ENCODE data around the gene MARK1.

MARK1 gene

GRCh38 chr1:220575718-220576497 lies 48.0 kb downstream of the MARK1 start:
- Histone ChIP-seq H3K27ac (replicated peaks; ENCODE audit: low read length) (no peak overlapping the region), H3K4ac (ENCODE audit: low read length) (no peak overlapping the region), H4K8ac (ENCODE audit: low read depth, low read length) (no peak overlapping the region), H3K79me1 (ENCODE audit: low read depth, low read length) (no peaks in the 10 kb centered on the region), H3K9ac (ENCODE audit: low read depth, low read length, poor library complexity) (no peak overlapping the region), H2BK12ac (ENCODE audit: low read length) (no peak overlapping the region), H3K4me3 (ENCODE audit: low read length in 2 of 2) (no peak overlapping the region), H3K4me2 (ENCODE audit: insufficient read depth, low read length, poor library complexity, severe bottlenecking) (no peak overlapping the region), H3K9me3 (replicated peaks in 1 of 2; ENCODE audit: control insufficient read depth in 2 of 2, insufficient read depth in 1 of 2, low read depth in 1 of 2, low read length in 2 of 2) (peaks cover 0 to 11% of the 10 kb centered on the region in 2 donors), H2BK15ac (ENCODE audit: low read length) (no peak overlapping the region), H3K27me3 (ENCODE audit: control insufficient read depth in 3 of 3, insufficient read depth in 3 of 3, low read depth in 1 of 3, low read length in 3 of 3) (no peaks in the 10 kb centered on the region), H2AFZ (ENCODE audit: low read length) (no peak overlapping the region), H3K23ac (ENCODE audit: low read depth, low read length, poor library complexity) (no peak overlapping the region), H3K14ac (ENCODE audit: low read length) (no peak overlapping the region), H4K91ac (ENCODE audit: low read depth, low read length, poor library complexity) (no peak overlapping the region), H3K18ac (ENCODE audit: low read length) (no peak overlapping the region), H2AK5ac (ENCODE audit: low read depth, low read length) (no peak overlapping the region), H3K36me3 (replicated peaks in 1 of 2; ENCODE audit: control insufficient read depth in 2 of 2, insufficient read depth in 2 of 2, low read length in 2 of 2) (peaks cover 2 to 12% of the 10 kb centered on the region in 2 donors), H2BK5ac (ENCODE audit: low read length) (no peak overlapping the region), H3K4me1 (ENCODE audit: control insufficient read depth in 2 of 2, insufficient read depth in 1 of 2, low read depth in 1 of 2, low read length in 2 of 2) (no peaks in the 10 kb centered on the region), H2BK120ac (ENCODE audit: low read depth, low read length) (no peak overlapping the region)
- WGBS, 2 donors (ENCODE audit: extremely low coverage in 2 of 2, insufficient read length in 2 of 2, insufficient replicate concordance in 1 of 2) = no CpG with 5 or more reads among the region's 6 CpGs
- DNase-seq (ENCODE audit: low spot score) = no peak

DNA sequence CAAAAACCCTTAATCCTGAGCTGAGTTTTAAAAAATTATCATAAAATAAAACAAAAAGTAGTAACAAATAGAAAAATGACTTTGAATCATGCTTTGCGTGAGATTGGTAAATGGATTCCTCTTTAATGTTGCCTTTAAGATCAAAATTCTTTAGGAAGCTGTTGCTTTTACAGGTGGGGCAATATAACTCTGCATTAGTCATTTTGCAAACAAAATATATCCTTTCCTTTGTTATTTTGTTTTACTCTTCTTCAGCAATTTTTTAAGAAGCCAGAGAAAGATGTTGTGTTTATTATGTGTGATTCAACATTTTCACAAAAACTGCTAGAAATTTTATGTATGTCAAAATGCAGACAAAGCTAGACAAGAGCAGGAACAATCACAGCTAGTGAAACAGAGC lies 50.0 kb downstream of the MARK1 start:
- Histone ChIP-seq H2AK5ac (ENCODE audit: low read depth, low read length) (no peak overlapping the region), H3K79me1 (ENCODE audit: low read depth, low read length) (no peaks in the 10 kb centered on the region), H2BK15ac (ENCODE audit: low read length) (no peak overlapping the region), H2AFZ (ENCODE audit: low read length) (no peak overlapping the region), H3K14ac (ENCODE audit: low read length) (no peak overlapping the region), H3K4me3 (ENCODE audit: low read length in 2 of 2) (no peak overlapping the region), H4K8ac (ENCODE audit: low read depth, low read length) (no peak overlapping the region), H3K9me3 (replicated peaks in 1 of 2; ENCODE audit: control insufficient read depth in 2 of 2, insufficient read depth in 1 of 2, low read depth in 1 of 2, low read length in 2 of 2) (peaks cover 0 to 11% of the 10 kb centered on the region in 2 donors), H3K36me3 (replicated peaks in 1 of 2; ENCODE audit: control insufficient read depth in 2 of 2, insufficient read depth in 2 of 2, low read length in 2 of 2) (peaks cover 3 to 17% of the 10 kb centered on the region in 2 donors), H2BK12ac (ENCODE audit: low read length) (no peak overlapping the region), H3K4ac (ENCODE audit: low read length) (no peak overlapping the region), H3K18ac (ENCODE audit: low read length) (no peak overlapping the region), H3K4me2 (ENCODE audit: insufficient read depth, low read length, poor library complexity, severe bottlenecking) (no peak overlapping the region), H2BK5ac (ENCODE audit: low read length) (no peak overlapping the region), H2BK120ac (ENCODE audit: low read depth, low read length) (no peak overlapping the region), H3K27ac (replicated peaks; ENCODE audit: low read length) (no peak overlapping the region), H3K27me3 (ENCODE audit: control insufficient read depth in 3 of 3, insufficient read depth in 3 of 3, low read depth in 1 of 3, low read length in 3 of 3) (no peaks in the 10 kb centered on the region), H3K9ac (ENCODE audit: low read depth, low read length, poor library complexity) (no peak overlapping the region), H4K91ac (ENCODE audit: low read depth, low read length, poor library complexity) (no peak overlapping the region), H3K23ac (ENCODE audit: low read depth, low read length, poor library complexity) (no peak overlapping the region), H3K4me1 (ENCODE audit: control insufficient read depth in 2 of 2, insufficient read depth in 1 of 2, low read depth in 1 of 2, low read length in 2 of 2) (no peaks in the 10 kb centered on the region)
- no CpG with 5 or more reads among the region's 1 CpG for WGBS, 2 donors (ENCODE audit: extremely low coverage in 2 of 2, insufficient read length in 2 of 2, insufficient replicate concordance in 1 of 2)
- DNase-seq (ENCODE audit: low spot score) = no peak

DNA sequence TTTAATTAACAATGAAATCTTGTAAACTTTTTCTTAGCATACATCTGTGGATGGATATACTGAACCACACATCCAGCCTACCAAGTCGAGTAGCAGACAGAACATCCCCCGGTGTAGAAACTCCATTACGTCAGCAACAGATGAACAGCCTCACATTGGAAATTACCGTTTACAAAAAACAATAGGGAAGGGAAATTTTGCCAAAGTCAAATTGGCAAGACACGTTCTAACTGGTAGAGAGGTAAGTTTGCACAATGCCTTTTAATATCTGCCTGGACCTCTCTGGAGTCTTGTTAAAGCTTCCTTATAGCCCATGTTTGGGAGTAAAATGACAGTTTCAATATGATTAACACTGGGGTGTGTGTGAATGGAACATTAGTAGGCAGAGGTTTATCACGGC lies 51.4 kb downstream of the MARK1 start:
- Histone ChIP-seq H3K4ac (ENCODE audit: low read length) (no peak overlapping the region), H3K27me3 (ENCODE audit: control insufficient read depth in 3 of 3, insufficient read depth in 3 of 3, low read depth in 1 of 3, low read length in 3 of 3) (no peaks in the 10 kb centered on the region), H2BK15ac (ENCODE audit: low read length) (no peak overlapping the region), H3K36me3 (replicated peaks in 1 of 2; ENCODE audit: control insufficient read depth in 2 of 2, insufficient read depth in 2 of 2, low read length in 2 of 2) (peaks cover 3 to 17% of the 10 kb centered on the region in 2 donors), H2BK12ac (ENCODE audit: low read length) (no peak overlapping the region), H2BK120ac (ENCODE audit: low read depth, low read length) (no peak overlapping the region), H3K79me1 (ENCODE audit: low read depth, low read length) (no peaks in the 10 kb centered on the region), H3K9me3 (replicated peaks in 1 of 2; ENCODE audit: control insufficient read depth in 2 of 2, insufficient read depth in 1 of 2, low read depth in 1 of 2, low read length in 2 of 2) (peaks cover 0 to 8% of the 10 kb centered on the region in 2 donors), H3K27ac (replicated peaks; ENCODE audit: low read length) (no peak overlapping the region), H2AK5ac (ENCODE audit: low read depth, low read length) (no peak overlapping the region), H3K18ac (ENCODE audit: low read length) (no peak overlapping the region), H3K14ac (ENCODE audit: low read length) (no peak overlapping the region), H3K4me3 (ENCODE audit: low read length in 2 of 2) (no peak overlapping the region), H4K91ac (ENCODE audit: low read depth, low read length, poor library complexity) (no peak overlapping the region), H3K4me1 (ENCODE audit: control insufficient read depth in 2 of 2, insufficient read depth in 1 of 2, low read depth in 1 of 2, low read length in 2 of 2) (no peaks in the 10 kb centered on the region), H2AFZ (ENCODE audit: low read length) (no peak overlapping the region), H3K9ac (ENCODE audit: low read depth, low read length, poor library complexity) (no peak overlapping the region), H3K4me2 (ENCODE audit: insufficient read depth, low read length, poor library complexity, severe bottlenecking) (no peak overlapping the region), H2BK5ac (ENCODE audit: low read length) (no peak overlapping the region), H3K23ac (ENCODE audit: low read depth, low read length, poor library complexity) (no peak overlapping the region), H4K8ac (ENCODE audit: low read depth, low read length) (no peak overlapping the region)
- DNase-seq (ENCODE audit: low spot score) = no peak
- no CpG with 5 or more reads among the region's 6 CpGs for WGBS, 2 donors (ENCODE audit: extremely low coverage in 2 of 2, insufficient read length in 2 of 2, insufficient replicate concordance in 1 of 2)

DNA sequence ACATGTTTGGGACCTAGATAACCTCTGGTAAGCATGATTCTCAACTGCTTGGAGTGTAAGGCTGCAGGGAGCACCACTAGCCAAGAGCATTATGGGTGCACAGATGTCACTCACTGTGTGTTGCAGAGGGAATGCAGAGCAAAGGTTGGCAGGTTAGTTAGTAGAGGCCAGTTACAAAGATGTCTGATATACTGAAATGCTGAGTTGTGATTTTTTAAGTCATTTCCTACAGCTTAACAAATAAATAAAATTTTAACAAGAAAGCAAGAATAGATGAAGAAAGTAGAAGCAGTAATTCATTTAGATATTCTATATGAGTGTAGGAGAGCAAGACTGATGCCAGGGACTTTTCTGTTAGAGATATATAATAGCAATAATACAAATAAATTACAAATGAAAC lies 64.8 kb downstream of the MARK1 start:
- no peaks in the 10 kb centered on the region for H3K79me1 ChIP-seq (ENCODE audit: low read depth, low read length)
- no peak overlapping the region for H3K14ac ChIP-seq (ENCODE audit: low read length)
- no peaks in the 10 kb centered on the region for H3K9me3 ChIP-seq (replicated peaks in 1 of 2; ENCODE audit: control insufficient read depth in 2 of 2, insufficient read depth in 1 of 2, low read depth in 1 of 2, low read length in 2 of 2)
- no peak overlapping the region for H3K4me2 ChIP-seq (ENCODE audit: insufficient read depth, low read length, poor library complexity, severe bottlenecking)
- no peak overlapping the region for H4K8ac ChIP-seq (ENCODE audit: low read depth, low read length)
- H3K27ac ChIP-seq (replicated peaks; ENCODE audit: low read length) = no peak overlapping the region
- peaks cover 0 to 1% of the 10 kb centered on the region in 2 donors for H3K4me1 ChIP-seq (ENCODE audit: control insufficient read depth in 2 of 2, insufficient read depth in 1 of 2, low read depth in 1 of 2, low read length in 2 of 2)
- no peak overlapping the region for H3K18ac ChIP-seq (ENCODE audit: low read length)
- no peak overlapping the region for H2AFZ ChIP-seq (ENCODE audit: low read length)
- no peak overlapping the region for H2BK120ac ChIP-seq (ENCODE audit: low read depth, low read length)
- no peak overlapping the region for H2BK5ac ChIP-seq (ENCODE audit: low read length)
- H2AK5ac ChIP-seq (ENCODE audit: low read depth, low read length) = no peak overlapping the region
- H3K36me3 ChIP-seq (replicated peaks in 1 of 2; ENCODE audit: control insufficient read depth in 2 of 2, insufficient read depth in 2 of 2, low read length in 2 of 2) = peaks cover 0 to 12% of the 10 kb centered on the region in 2 donors
- H3K23ac ChIP-seq (ENCODE audit: low read depth, low read length, poor library complexity) = no peak overlapping the region
- H4K91ac ChIP-seq (ENCODE audit: low read depth, low read length, poor library complexity) = no peak overlapping the region
- no peak overlapping the region for H3K4ac ChIP-seq (ENCODE audit: low read length)
- H3K4me3 ChIP-seq (ENCODE audit: low read length in 2 of 2) = no peak overlapping the region
- H3K9ac ChIP-seq (ENCODE audit: low read depth, low read length, poor library complexity) = no peak overlapping the region
- no peaks in the 10 kb centered on the region for H3K27me3 ChIP-seq (ENCODE audit: control insufficient read depth in 3 of 3, insufficient read depth in 3 of 3, low read depth in 1 of 3, low read length in 3 of 3)
- H2BK15ac ChIP-seq (ENCODE audit: low read length) = no peak overlapping the region
- DNase-seq (ENCODE audit: low spot score) = no peak
- H2BK12ac ChIP-seq (ENCODE audit: low read length) = no peak overlapping the region

All from neuronal stem cell (in vitro differentiated cells).